Keratinocyte (primary cell): ENCODE data around the gene SSUH2.

Experiments used
- CTCF ChIP-seq, 3 experiments: IDR thresholded peaks in 1 of 3; conservative IDR thresholded peaks in 1 of 3; optimal IDR thresholded peaks in 1 of 3; 2 replicates in 2 of 3; 3 replicates in 1 of 3; pipeline versions ENCODE3 to v1.5.1; 2011; ENCODE audit warnings: low read length in 3 of 3, mild to moderate bottlenecking in 3 of 3, moderate library complexity in 2 of 3, control low read depth in 1 of 3, inconsistent platforms in 1 of 3; ENCODE audit not compliant: insufficient read depth in 2 of 3; ENCODE audit errors: extremely low read depth in 1 of 3
- EZH2 ChIP-seq: IDR thresholded peaks from one replicate; pipeline ENCODE4 v1.6.1; 2012; ENCODE audit warnings: inconsistent platforms, mild to moderate bottlenecking, low read length, moderate library complexity

- no peak for TF ChIP-seq CTCF (optimal IDR thresholded peaks at IDR 0.05 in 1 of 3, IDR thresholded peaks at IDR 0.05 in 1 of 3, conservative IDR thresholded peaks at IDR 0.05 in 1 of 3; ENCODE audit: extremely low read depth in 1 of 3, insufficient read depth in 2 of 3, low read length in 3 of 3)
- TF ChIP-seq EZH2: no peak
Observed at GRCh38 chr3:8571256-8571655, 73.3 kb downstream of the SSUH2 start.
